HG02970 (cell line): Measurements from ENCODE around the gene PSMB3.
"Not testable (repeated sequence)": the region's sequence is repeated elsewhere in the genome, so short reads cannot be mapped to it uniquely, and the experiment has no call there.

Experiments used
- ATAC-seq: cut with Tn5 transposase; IDR thresholded peaks from one replicate; pipeline ENCODE4 v1.9.1; 2021; ENCODE audit warnings: mild to moderate bottlenecking, moderate library complexity, moderate number of reproducible peaks; ENCODE audit not compliant: unreplicated experiment, low FRiP score

Gene PSMB3

DNA sequence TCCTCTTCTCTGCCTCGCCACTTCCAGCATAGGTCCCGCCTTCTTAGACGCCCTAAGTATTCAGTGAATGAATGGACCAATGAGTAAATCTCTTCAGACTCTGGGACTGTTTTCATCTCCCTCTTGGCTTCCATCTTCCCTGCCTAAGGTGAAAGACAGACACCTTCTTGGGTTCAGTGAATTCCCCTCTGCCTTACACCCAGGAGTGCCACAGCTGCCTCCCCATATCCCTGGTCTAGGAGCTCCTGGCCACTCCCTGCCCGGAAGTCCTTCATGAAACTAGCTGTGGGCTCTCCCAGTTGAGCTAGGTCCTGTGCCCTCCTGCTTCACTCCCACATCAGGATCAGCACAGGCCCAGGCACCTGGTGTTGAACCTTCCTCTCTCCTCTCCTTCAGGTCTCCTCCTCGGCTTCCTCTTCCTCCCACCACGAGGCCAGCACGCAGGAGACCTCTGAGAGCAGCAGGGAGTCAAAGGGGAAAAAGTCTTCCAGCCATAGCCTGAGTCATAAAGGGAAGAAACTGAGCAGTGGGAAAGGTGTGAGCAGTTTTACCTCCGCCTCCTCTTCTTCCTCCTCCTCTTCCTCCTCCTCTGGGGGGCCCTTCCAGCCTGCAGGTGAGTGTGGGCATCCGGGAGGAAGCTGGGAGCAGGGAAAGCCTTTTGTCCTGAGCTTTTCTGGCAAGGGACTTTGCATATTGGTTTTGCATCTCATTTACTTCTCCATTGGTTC is 37.2 kb upstream of the PSMB3 start:
- ATAC-seq: no peak

DNA sequence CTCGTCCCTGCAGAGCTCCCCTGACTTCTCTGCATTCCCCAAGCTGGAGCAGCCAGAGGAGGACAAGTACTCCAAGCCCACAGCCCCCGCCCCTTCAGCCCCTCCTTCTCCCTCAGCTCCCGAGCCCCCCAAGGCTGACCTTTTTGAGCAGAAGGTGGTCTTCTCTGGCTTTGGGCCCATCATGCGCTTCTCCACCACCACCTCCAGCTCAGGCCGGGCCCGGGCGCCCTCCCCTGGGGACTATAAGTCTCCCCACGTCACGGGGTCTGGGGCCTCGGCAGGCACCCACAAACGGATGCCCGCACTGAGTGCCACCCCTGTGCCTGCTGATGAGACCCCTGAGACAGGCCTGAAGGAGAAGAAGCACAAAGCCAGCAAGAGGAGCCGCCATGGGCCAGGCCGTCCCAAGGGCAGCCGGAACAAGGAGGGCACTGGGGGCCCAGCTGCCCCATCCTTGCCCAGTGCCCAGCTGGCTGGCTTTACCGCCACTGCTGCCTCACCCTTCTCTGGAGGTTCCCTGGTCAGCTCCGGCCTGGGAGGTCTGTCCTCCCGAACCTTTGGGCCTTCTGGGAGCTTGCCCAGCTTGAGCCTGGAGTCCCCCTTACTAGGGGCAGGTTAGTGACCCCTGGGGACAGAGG is 36.1 kb upstream of the PSMB3 start:
- ATAC-seq: no peak

DNA sequence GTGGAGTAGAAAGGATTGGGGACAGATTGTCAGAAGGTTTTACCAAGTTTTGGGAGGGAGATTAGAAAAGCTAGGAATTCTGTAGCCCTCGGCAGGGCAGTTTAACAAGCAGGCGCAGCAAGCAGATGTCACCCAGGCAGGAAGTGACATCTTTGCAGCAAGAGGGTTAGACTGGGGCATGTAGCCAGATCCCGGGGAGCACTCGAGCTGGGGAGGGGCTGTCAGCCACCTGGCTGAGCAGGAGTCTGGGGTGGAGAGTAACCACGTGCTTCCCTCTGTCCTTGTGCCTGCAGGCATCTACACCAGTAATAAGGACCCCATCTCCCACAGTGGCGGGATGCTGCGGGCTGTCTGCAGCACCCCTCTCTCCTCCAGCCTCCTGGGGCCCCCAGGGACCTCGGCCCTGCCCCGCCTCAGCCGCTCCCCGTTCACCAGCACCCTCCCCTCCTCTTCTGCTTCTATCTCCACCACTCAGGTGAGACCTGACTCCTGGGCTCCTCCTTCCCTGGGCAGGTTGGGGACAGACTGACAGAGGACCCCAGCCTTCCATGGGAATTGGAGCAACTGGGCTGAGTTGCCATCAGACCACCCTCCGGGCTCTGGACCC is 35.3 kb upstream of the PSMB3 start:
- ATAC-seq: no peak

DNA sequence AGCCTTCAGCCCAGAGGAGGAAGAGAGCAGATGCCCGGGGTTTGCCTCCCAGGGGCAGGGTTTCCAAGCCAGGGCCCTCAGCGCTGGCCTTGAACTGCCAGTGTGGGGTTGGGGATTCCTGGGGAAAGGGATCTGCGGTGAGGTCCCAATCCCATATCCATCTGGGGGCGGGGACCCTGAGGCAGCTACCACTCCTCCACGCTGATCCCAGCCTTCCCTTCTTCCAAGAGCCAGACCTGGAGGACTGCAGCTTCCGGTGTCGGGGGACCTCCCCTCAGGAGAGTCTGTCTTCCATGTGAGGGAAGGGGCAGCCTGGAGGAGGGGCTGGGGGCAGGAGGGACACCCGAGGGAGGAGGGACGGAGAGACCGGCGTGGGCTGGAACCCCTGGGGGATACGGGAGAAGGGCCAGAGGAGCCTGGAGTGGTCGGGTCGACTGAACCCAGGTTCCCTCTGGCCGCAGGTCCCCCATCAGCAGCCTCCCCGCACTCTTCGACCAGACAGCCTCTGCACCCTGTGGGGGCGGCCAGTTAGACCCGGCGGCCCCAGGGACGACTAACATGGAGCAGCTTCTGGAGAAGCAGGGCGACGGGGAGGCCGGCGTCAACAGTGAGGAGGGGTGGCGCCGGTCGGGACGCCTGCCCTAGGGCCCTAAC is 33.1 kb upstream of the PSMB3 start:
- no peak for ATAC-seq

DNA sequence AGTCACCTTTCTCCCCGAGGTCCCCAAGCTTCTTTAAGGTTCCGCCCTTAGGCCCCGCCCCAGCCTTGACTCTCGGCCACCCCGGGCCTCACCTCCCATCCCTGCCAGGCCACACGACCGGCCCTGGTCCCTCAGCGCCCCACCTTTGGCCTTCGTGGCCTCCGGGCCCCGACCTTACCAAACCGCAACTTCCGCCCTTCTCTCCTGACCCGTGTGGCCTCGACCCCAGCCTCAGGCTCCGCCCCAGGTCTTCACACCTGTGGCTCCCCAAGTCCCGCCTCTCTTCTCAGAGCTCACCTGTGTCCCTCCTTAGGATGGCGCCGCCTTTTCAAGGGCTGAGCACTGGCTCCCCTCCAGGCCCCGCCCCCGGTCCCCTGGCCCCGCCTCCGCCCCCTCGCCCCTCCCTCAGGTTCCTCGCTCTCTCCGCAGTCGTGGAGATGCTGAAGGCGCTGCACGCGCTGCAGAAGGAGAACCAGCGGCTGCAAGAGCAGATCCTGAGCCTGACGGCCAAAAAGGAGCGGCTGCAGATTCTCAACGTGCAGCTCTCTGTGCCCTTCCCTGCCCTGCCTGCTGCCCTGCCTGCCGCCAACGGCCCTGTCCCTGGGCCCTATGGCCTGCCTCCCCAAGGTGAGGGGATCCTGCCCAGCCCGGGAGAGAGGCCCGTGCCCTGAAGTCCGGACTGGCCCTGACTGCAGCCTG is 32.4 kb upstream of the PSMB3 start:
- ATAC-seq: no peak

DNA sequence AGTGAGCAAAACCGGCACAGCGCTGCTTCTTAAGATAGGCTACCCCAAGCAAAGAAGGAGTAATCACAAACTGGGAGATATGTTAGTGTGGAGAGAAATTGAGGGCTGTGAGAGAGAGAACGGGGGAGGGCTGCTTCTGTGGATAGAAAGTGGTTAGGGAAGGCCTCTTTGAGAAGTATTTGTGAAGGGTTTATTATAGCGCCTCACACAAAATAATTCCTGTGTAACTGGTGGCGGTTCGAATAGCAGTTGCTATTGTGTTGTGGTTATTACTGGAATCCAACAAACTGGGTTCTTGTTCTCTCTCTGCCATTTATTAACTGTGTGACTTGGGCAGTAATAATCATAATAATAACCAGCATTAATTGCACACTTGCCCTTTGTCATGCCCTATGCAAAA is 31.6 kb upstream of the PSMB3 start:
- no peak for ATAC-seq

DNA sequence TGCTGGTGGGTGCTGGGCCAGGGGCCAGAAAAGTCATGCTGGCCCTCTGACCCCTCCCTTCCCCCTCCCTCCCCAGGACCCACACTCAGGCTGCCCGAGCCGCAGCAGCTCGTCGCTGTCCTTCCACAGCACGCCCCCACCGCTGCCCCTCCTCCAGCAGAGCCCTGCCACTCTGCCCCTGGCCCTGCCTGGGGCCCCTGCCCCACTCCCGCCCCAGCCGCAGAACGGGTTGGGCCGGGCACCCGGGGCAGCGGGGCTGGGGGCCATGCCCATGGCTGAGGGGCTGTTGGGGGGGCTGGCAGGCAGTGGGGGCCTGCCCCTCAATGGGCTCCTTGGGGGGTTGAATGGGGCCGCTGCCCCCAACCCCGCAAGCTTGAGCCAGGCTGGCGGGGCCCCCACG is 30.7 kb upstream of the PSMB3 start:
- ATAC-seq: no peak

DNA sequence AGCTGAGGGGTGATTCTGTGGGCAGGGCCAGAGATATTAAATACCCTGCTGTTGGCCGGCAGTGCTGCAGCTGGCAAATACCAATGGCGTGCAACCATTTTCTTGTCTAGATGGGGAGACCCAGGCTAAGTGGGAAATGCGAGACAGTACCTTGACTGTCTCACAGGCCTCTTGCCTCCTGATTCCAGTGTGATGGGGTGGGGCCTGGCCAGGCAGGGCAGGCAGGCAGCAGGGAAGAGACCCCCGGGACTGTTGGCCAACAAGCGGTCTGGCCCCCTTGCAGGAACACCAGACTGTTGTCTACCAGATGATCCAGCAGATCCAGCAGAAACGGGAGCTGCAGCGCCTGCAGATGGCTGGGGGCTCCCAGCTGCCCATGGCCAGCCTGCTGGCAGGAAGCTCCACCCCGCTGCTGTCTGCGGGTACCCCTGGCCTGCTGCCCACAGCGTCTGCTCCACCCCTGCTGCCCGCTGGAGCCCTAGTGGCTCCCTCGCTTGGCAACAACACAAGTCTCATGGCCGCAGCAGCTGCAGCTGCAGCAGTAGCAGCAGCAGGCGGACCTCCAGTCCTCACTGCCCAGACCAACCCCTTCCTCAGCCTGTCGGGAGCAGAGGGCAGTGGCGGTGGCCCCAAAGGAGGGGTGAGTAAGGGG is 28.1 kb upstream of the PSMB3 start:
- ATAC-seq: no peak

DNA sequence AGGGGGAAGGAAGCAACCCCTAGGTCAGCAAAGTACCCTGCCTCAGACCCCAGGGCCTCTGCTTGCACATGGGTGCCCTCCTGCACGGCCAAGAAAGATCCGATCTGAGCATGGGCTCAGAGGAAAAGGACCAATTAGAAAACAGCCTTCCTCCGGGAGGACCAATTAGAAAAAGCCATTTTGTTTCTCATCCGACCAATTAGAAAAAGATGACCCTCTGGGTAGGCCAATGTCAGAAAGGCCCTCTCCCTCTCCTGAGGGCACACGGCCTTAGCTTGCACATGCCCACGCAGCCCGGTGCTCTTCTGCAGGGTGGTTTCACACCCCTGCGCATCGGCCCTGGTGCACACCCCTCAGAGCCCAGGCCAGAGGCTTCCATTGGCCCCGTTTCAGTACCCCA is 27.5 kb upstream of the PSMB3 start:
- ATAC-seq: no peak

DNA sequence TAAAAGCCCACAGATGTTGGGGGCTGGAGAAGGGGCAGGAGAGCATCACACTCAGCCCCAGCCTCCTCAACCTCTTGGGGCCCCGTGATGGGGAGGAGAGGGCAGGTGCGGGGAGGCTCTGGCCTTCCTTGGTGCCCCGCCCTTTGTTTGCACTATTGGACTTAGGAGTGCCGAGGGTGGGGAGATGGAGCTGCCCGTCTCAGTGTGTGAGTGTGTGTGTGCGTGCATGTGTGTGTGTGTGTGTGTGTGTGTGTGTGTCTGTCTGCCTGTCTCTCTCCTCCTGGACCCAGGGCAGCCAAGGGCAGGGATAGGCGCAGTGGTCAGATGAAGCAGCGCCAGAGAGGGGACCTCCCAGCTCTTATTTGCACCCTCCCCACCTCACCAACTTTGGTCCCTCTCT is 26.4 kb upstream of the PSMB3 start:
- not testable (repeated sequence) for ATAC-seq

DNA sequence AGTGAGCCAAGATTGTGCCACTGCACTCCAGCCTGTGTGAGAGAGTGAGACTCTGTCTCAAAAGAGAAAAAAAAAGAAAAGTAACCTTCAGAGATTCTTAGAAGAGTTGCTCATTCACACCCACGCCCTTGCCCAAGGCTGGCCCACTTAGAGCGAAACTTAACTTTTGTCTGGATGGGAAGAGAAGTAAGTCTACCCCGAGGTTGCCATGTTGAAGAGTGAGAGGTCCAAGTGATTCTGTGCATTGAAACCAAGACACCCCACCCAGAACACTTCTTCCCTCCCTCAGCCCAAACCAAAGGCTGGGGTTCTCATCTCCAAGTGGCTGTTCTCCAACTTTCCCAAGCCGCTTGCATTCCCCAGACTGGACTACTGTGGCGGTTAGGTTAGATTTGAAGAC is 24.8 kb upstream of the PSMB3 start:
- no peak for ATAC-seq

DNA sequence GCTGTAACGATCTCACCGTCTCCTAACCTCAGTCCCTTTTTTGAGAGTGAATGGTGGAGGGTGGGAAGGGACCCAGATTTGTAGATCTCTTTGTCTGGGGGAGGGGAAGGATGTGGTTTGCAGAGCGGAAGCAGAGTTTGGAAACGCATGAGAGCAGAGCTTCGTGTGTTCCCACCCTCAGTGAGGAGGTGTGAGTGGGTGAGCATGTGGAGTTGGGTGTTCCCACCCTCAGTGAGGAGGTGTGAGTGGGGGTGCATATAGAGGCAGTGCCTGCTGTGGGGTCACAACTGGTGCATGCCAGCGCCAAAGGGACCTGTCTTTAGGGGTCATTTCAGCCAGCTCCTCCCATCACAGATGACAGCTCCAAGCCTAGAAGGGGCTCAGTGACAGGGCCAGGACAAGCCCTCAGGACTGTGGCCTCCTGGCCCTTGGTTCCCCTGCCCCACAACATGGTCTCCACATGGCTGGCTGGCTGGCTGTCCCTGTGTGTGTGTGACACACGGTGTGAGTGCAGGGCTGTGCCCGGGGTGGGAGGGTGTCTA is 24.2 kb upstream of the PSMB3 start:
- no peak for ATAC-seq

DNA sequence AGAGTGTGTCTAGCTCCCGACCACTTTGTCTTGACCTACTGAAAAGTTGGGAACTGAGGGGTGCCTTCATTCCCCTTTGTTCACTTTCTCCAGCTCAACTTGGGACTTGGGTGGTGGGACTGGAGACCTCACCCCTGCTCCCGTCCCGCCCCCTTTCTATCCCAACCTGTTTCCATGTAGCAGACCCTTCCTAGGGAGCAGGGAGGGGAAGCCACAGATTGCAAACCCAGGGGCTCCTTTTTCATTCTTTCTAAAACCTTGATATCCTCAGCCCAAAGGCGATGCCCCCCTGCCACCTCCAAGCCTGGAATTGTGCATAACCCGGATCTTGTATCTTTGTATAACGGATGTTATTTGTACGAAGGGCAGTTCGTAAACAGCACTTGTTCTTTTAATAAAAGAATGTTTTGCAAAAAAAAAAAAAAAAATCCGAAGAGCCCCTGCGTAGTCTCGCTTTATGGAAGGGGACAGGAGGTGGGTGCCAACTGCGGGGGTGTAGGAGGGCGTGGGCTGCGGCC is 23.1 kb upstream of the PSMB3 start:
- ATAC-seq: no peak

DNA sequence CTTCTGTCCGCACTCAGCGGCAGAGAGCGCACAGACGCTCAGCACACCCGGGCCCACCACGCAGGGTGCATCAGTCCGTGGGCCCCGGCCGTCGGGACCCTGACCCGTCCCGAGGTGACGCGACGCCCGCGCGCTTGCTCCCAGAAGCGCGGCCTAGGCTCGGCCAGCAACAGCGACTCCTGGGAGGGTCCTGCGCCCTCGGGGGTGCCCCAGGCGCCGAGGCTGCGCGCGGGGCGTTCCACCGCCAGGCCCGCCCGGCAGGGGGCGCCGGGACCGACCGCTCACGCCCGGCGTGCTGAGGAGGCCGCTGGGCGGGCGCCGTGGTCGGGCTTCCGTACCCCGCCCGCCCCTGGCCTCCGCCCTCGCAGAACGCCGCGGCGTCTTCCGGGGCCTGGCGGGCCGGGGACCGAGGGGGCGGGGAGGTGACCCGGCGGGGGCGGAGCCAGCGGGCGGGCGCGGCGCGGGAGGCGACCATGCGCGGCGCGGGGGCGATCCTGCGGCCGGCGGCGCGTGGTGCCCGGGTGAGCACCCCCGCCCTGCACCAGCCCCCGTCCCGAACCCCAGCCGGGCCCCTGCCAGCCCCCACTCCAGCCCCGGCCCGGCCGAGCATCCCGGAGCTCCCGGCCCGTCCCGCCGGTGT is 22.5 kb upstream of the PSMB3 start, which contains the start of gene CISD3:
CISD3 (plus strand) TSS at position 456 of the 640 bp plus-strand sequence; CDS start at position 474, 18 bp downstream.
- peak; percentile 79 for ATAC-seq

DNA sequence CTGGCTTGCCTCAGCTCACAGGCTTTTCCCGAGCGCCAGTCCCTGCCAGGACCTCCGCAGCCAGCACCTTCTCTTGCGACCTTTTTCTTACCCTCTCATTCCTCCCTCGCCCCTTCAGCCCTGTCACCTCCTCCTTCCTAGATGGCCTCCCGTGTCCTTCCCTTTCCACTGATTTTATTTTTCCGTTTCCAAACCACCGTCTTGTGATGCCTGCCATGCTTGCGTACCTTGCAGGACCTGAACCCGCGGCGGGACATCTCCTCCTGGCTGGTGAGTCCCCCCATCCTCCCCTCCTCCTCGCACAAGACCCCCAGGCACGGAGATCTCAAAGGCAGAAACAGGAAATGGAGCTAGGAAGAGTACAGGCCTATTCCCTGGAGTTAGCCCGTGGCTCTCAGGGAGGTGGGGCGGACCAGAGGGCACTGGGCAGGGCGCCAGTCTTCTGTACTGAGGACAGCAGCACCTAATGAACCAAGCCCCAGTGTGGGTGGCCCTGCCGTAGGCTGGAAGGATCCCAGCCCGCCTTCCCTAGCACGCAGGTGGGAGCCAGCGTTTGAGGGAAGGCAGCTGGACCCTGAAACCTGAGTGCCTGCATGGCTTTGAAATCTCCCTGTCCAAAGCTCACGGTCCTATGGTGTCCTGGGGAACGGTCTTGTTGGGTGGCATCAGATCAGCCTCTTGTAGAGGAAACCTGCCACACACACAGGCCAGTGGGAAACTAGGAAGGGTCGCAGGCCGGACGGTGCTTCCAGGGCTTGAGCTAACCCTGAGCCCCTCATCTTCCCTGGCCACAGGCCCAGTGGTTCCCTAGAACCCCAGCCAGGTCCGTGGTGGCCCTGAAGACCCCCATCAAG is 21.8 kb upstream of the PSMB3 start:
- no peak for ATAC-seq

DNA sequence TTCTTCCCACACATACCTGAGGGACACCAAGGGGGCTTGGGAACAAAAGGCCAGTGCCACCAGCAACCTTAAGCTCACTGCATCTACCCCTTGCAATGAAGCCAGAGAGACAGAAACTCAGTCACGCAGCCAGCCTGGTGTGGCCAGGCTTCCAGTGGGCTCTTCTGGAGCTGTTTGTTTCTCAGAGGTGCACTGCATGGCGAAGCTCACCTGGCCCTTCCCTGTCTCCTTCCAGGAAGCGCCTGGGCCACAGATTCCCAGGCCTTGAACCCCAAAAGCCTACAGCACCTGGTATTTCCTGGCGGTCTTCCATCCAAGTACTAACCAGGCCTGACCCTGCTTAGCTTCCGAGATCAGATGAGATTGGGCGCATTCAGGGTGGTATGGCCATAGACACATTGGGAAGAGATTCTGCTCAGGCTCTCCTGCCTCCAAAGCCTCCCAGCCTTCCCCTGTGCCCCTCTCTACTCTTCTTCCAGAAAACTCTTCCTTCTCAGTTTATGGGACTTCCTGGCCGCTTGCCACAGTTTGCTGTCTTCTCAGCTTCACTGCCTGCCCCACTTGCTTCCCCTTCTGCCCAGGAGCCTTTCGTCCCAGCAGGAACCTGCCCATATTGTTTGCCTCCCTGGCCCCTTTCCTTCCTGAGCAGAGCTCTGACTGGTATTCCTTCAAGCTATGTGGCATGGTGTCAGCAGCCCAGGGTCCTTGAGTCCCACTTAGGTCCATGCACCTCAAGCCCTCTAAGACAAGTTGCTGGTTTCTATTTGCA is 20.8 kb upstream of the PSMB3 start:
- no peak for ATAC-seq

DNA sequence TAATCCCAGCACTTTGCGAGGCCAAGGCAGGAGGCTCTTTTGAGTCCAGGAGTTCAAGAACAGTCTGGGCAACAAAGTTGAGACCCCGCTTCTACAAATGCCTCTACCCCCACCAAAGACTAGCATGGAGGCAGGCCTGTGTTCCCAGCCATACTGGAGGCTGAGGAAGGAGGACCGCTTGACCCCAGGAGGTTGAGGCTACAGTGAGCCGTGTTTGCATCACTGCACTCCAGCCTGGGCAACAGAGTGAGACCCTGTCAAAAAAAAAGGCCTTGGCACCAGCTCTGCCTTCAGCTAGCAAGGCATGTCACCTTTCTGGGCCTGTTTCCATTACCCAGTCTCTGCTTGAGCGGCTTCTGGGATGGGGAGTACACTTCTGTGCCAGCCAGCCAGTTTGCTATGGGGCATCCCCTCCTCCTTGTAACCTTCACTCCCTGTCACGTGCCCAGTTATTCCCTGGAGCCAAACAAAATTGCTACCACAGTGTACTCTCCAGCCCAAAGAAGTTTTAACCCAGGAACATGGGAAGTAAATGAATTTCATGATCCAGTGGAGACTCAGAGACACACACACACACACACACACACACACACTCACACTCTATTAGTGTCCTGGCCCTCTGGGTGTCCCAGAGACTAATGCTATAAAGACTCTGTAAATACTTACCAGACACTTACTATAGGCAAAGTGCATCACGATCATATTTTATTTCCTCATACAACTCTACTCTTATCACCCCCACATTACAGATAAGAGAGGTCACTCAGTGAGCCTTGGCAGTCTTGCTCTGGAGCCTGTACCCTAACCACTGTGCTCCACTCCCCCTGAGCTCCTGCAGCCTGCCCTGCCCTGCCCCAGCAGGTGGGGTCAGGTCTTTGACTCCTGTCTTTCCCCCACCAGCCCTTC is 19.9 kb upstream of the PSMB3 start:
- ATAC-seq: no peak
